Inflammatory macrophage treated with lipopolysaccharide for 1 hour (primary cell): ENCODE data around the gene FHL3.

ENCODE experiments used
- DNase-seq, 2 donors: peaks; one replicate each; pipeline ENCODE4 v3.0.0-alpha.2; 2020 to 2022

FHL3 gene

GRCh38 chr1:38005195-38006007 lies at the start of gene FHL3:
Gene FHL3 (minus strand): TSS chr1:38005514. CDS start chr1:37999412, 6,102 bp downstream.
- DNase-seq = peak in 1 of 2 donors; percentile 32

GRCh38 chr1:38053416-38054091 lies 48.2 kb upstream of the FHL3 start:
- DNase-seq = peak in 1 of 2 donors; percentile 11

- no peak for DNase-seq
Measured at GRCh38 chr1:38052750-38053415, 47.6 kb upstream of the FHL3 start.

GRCh38 chr1:38051079-38051543 lies 45.8 kb upstream of the FHL3 start:
- no peak for DNase-seq

- DNase-seq = no peak
Measured at GRCh38 chr1:38050397-38051078, 45.2 kb upstream of the FHL3 start.

GRCh38 chr1:38047603-38048141 lies 42.4 kb upstream of the FHL3 start:
- DNase-seq = no peak

- DNase-seq = peak; percentile 40 to 54
Measured at GRCh38 chr1:38046884-38047602, 41.7 kb upstream of the FHL3 start.

GRCh38 chr1:38046333-38046883 lies 41.1 kb upstream of the FHL3 start, which contains the start of gene POU3F1:
Gene POU3F1 (minus strand): TSS chr1:38046793. CDS start chr1:38046743, 50 bp downstream.
- DNase-seq = no peak

GRCh38 chr1:38045401-38046332 lies 40.4 kb upstream of the FHL3 start:
- no peak for DNase-seq

GRCh38 chr1:38044221-38045215 lies 39.2 kb upstream of the FHL3 start:
- DNase-seq = no peak

- no peak for DNase-seq
Measured at GRCh38 chr1:38043036-38043747, 37.9 kb upstream of the FHL3 start.

GRCh38 chr1:38041936-38042834 lies 36.9 kb upstream of the FHL3 start:
- no peak for DNase-seq

- no peak for DNase-seq
Measured at GRCh38 chr1:38039331-38040088, 34.2 kb upstream of the FHL3 start.

GRCh38 chr1:38038861-38039260 lies 33.5 kb upstream of the FHL3 start:
- no peak for DNase-seq

- no peak for DNase-seq
Measured at GRCh38 chr1:38037221-38037939, 32.1 kb upstream of the FHL3 start.

GRCh38 chr1:38034871-38035270 lies 29.6 kb upstream of the FHL3 start:
- DNase-seq = no peak
